Stimulated activated CD4-positive, alpha-beta T cell treated with anti-CD3 and anti-CD28 coated beads, Interleukin-1b, Interleukin-23, amount 100 ng/mL, for 1 hour (primary cell): ENCODE results near the gene OMP.
"Not testable (repeated sequence)": the region's sequence is repeated elsewhere in the genome, so short reads cannot be mapped to it uniquely, and the experiment has no call there.

Source experiments
- DNase-seq, 2 donors: peaks; one replicate each; pipeline ENCODE4 v3.0.0-alpha.2; 2020; ENCODE audit warnings: low read depth in 2 of 2

Gene OMP

GRCh38 chr11:77102246-77103210 lies at the start of gene OMP:
Gene OMP, plus strand, starts transcription at chr11:77102840. Its CDS starts 0 bp downstream, at chr11:77102840.
- DNase-seq, result no peak

GRCh38 chr11:77053217-77054015 lies 49.2 kb upstream of the OMP start:
- no peak for DNase-seq

GRCh38 chr11:77054084-77054483 lies 48.6 kb upstream of the OMP start:
- DNase-seq, result no peak

- no peak for DNase-seq
Observed at GRCh38 chr11:77055101-77055561, 47.5 kb upstream of the OMP start.

GRCh38 chr11:77055913-77056312 lies 46.7 kb upstream of the OMP start:
- no peak for DNase-seq

- no peak for DNase-seq
Observed at GRCh38 chr11:77056814-77057402, 45.7 kb upstream of the OMP start.

GRCh38 chr11:77057938-77058474 lies 44.6 kb upstream of the OMP start:
- no peak for DNase-seq

GRCh38 chr11:77058900-77059299 lies 43.7 kb upstream of the OMP start:
- no peak for DNase-seq

GRCh38 chr11:77059806-77060205 lies 42.8 kb upstream of the OMP start:
- no peak for DNase-seq

- no peak for DNase-seq
Observed at GRCh38 chr11:77060234-77060633, 42.4 kb upstream of the OMP start.

- DNase-seq, result not testable (repeated sequence)
Observed at GRCh38 chr11:77061258-77061657, 41.4 kb upstream of the OMP start.

GRCh38 chr11:77062924-77063323 lies 39.7 kb upstream of the OMP start:
- no peak for DNase-seq

GRCh38 chr11:77063407-77063806 lies 39.2 kb upstream of the OMP start:
- DNase-seq, result no peak

- no peak for DNase-seq
Observed at GRCh38 chr11:77063861-77064260, 38.8 kb upstream of the OMP start.

- no peak for DNase-seq
Observed at GRCh38 chr11:77064648-77065217, 37.9 kb upstream of the OMP start.

GRCh38 chr11:77065878-77066228 lies 36.8 kb upstream of the OMP start:
- no peak for DNase-seq

GRCh38 chr11:77066229-77067042 lies 36.2 kb upstream of the OMP start, which contains the start of gene CAPN5:
Gene CAPN5, plus strand, starts transcription at chr11:77066971. Its CDS starts 17,916 bp downstream, at chr11:77084887.
- peak; percentile 65 to 81 for DNase-seq

GRCh38 chr11:77067861-77068443 lies 34.7 kb upstream of the OMP start:
- no peak for DNase-seq

GRCh38 chr11:77068457-77069335 lies 33.9 kb upstream of the OMP start:
- no peak for DNase-seq
